NCI-H187 (cell line): ENCODE results near the gene SORBS2.
"Not testable (repeated sequence)": the region's sequence is repeated elsewhere in the genome, so short reads cannot be mapped to it uniquely, and the experiment has no call there.

ENCODE experiments used
- DNase-seq, 2 experiments: peaks; one replicate each; lab custom pipeline; 2025; lab: John Stamatoyannopoulos, UW

The SORBS2 gene

DNA sequence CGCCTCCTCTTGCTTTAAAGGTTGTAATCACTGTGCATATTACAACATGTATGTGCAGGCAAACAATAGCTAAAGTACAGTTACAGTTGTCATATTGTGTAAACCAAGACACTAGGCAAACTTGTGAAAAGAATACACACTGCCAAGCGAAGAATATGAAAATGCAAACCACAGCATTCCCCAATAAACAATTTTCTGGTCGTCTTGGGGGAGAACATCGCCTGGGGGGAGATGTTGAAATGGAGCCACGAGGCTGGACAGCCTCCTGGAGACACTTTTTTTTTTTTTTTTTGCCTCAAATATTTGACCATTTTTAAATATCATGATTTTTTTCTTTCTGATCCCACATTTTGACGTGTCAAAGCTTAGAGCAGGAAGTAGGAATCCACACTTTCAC, 225.0 kb downstream of the SORBS2 start:
- no peak for DNase-seq

DNA sequence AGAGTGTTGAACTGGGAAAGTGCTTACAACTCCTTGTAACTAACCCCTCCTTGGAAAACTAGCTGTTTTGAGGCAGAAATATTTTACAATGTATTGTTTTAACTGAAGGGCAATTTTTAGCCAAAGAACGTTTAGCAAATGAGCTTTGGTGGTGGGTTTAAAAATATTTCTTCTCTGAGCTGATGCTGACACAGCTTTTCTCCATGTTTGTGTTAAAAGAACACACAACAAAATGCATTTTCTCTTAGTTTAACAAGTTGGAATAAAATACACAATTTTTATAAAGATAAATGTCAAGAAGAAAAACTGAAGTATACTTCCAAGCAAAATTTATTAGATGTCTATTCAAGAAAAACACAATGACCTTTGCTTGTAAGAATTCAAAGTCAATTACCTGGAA, 226.8 kb downstream of the SORBS2 start:
- no peak for DNase-seq

DNA sequence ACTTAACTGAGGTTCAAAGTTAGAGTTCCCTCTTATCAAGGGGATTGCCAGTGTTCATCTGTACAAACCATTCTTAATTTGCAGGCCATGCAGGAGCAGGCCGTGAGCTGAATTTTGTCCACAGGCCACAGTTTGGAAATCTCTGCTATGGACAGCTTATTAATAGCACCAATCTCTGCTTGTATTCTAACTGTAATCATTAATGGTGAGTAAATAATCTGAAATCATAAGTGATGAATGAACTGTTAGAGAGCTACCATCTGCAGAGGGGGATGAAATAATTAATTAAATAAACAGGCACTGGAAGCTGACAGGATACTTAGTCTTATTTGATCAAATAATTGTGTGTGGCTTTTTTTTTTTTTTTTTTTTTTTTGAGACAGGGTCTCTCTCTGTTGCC, 228.2 kb downstream of the SORBS2 start:
- DNase-seq = no peak

DNA sequence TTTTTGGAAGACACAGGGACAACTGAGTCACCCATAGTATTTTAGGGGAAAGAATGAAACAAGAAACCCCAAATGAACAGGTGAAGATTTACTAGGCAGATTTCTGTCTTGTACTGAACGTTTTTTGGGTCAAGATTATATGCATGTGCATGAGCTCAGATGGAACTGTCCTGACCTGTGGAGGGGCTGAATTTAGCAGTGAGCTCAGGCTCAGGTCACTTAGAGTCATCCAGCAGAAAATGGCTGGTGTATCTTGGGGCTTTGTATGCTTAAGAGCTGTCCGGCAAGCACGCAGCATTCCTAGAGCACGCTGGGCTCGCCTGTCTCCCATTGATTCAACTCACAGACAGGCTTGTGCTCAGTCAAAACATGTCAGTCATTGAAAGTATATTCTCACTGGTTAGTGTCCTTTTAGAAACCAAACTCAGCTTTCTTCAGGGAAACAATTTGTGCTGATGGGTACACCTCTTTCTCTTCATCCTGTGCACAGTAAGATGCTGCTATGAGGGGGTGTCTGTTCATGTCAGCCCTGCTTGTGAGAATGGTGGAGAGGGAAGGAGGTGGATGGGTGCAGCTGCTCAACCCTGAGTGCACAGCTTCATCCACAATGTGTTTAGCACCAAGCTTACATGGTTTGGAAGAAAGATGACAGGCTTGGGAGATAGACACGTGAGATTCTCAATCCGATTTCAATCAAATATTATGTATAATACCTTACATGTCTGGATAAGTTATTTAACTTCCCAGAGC, 229.2 kb downstream of the SORBS2 start:
- DNase-seq = no peak

DNA sequence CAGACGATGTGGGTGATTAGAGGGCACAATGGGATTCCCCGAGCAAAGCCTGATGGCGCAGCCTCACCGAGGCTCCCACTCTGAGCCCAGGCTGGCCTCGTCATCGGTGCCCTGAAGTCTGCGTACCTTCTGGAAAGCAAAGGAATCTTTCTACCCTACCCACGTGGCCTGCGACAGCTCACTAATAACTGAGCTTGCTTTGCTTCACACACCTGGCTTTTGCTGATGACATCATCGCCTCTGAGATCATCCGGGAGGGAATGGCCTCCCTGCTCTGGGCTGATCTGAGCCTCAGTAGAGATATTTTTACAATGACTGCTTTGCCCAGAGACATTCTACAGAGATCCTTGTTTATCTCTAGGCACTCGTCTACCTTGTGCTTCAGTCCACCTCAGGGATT, 231.3 kb downstream of the SORBS2 start:
- DNase-seq = no peak

DNA sequence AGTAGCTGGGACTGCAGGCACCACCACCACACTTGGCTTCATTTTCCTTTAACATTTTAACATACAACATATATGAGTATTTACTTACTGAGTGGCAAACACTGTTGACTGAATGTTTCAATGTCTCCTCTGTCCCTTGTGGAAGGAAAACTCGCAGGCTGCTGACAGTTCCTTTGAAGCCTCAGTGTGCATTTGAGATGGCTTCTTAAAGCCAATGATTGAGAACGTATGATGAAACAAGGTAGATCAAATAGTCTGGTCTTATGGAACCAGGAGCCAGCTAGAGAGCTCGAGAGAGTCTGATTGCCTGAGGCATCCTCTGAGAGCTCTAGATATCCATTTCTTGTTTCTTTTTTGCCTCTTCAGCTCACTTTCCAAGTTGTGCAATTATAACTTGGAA, 233.7 kb downstream of the SORBS2 start:
- no peak for DNase-seq

DNA sequence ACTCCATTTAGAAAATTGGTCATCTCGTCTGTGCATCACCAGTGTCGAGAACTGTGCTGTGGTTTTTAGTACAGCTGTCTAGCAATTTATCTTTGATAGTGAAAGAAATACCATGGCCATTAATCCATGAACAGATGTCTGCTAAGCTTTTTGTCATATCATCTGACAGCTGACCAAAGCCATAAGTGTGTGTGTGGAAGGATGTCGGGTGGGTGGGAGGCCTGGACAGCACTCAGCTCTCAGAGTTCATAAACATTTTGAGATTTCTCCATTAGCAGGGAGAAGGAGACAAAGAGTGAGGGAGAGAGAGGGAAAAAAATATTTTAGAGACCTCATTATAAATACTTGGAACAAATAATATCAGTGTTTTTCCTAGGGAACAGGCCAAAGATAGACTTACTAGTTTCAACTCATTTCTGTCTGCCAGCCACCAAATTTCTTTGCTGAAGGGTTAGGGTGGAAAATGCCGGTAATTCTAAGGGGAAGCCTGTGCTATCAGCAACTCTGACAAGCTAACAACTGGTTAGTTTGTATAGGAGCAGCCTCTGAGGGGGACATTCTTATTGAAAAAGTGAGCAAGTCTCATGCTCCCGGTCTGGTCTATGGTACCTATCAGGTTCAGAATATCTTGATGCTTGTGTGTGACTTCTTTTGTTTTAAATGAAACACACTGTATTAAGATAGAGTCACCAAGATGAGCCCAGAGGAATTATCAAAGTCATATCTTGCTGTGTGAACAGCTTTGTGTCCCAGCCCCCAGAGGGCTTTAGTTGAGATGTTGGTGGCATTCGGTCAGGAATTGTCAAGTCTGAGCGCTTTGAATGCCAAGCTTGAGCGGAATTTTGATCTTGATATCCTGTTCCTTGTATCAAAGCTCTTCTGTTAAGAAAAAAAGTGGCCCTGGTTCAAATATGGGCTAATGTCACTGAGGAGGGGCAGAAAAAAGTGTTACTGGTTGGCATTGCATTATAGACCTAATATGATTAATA, 234.7 kb downstream of the SORBS2 start:
- no peak for DNase-seq

DNA sequence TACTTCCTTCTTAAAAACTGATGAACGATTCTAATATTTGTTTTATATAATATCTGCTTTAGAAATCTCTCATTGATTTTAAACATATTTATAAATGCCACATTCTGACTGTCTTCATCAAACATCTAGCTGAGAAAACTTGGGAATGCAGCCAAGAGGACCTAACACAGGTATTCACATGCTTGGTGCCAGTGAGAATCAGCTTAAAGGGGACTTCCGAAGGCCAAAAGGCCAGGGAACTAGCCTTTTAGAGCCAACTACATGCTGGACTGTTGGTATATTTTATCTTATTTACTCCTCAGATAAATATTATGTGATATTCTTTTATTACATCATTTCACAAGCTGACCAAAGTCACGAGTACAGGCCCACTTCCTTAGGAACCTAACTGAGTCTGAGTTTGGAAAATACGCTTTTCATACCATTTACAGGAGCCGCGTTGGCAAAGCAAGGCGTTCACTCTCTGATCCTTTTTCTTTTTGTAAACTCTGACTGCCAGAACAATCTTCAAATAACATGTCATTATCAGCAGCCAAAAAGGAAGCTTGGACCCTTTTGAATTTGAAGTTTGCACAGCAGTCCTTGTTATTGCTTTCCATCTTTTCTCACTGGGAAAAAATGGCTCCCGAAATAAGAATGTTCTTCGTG, 235.6 kb downstream of the SORBS2 start:
- no peak for DNase-seq

DNA sequence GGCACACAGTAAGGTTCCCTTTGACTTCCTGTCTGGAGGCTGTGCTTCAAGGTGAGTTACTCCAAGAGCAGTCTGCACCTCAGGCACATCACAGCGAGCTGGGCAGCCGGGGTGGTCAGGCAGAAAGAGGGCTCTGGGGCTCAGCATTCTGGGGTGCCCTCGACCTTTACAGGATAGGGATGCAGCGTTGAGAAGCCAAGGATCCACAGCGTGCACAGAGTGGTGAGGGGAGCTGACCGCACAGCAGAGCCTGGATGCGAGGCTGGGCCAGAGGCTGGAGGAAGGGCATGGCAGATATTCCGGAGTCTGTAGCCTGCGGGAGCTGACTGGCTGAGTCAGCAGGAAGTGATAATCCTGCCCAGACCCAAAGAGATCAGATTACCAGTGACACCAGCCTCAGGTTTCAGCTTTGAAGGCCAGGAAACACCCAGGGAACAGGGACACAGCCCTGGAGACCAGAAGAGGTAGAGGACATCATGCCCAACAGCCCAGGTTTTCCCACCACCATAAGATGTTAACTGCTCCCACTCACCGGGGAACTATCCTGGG, 238.3 kb downstream of the SORBS2 start:
- DNase-seq = no peak

DNA sequence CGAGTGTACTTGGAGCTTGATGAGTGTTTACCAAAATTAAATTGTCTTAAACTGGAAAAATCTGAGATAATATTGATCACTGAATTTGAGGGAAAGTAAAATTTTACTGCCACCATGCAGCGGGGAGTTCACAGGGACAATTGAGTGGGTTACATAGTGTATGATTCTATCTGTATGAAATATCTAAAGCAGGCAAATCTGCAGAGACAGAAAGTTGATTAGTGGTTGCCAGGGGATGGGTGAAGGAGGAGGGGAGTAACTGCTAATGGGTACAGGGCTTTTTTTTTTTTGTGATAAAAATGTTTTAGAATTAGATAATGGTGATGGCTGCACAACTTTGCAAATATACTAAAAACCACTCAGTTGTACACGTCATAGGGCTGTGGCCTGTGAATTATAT, 241.3 kb downstream of the SORBS2 start:
- no peak for DNase-seq

DNA sequence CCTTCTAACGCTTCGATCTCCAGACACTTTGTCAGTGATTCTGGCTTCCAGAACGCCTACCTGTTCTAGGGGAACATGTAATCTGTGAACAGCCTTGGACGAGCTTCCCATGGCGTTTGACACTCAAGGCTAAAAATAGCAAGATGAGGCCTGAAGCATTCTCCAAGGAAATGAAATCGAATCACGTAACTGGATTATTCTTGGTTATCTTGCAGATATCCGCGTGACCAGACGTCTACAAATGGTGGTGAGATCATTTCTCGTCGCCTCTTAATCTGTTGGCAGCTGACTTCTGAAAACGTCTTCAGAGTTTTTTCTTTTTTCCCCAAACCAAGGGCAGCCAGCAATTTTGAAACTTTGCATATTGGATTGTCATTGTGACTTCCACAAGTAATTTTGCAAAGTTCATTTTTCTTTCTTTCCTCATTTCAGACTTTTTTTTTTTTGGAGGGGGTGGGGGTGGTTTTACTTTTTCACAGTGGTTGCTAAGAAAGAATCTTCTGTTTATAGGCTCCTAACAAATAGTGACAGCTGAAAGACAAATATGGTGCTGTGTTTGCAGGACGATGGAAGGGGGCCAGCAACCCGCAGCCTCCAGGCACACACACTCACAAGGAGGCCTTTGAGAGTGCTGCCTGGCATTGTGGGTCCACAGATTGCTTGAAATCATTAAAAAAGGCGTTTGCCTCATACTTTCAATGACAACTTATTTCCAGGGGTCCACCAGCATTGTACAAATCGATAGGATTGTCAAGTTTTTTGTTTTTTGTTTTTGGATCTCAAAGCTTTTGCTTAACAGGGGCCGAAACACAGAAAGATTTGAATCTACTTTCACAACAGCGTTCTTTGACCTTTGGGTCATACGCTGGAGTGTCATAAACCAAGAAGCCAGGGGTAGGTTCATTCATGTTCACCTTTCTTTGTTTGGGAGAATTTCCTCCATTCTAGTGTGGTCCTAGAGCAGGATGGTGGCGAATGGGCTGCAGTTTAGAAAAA, 244.3 kb downstream of the SORBS2 start:
- no peak for DNase-seq

DNA sequence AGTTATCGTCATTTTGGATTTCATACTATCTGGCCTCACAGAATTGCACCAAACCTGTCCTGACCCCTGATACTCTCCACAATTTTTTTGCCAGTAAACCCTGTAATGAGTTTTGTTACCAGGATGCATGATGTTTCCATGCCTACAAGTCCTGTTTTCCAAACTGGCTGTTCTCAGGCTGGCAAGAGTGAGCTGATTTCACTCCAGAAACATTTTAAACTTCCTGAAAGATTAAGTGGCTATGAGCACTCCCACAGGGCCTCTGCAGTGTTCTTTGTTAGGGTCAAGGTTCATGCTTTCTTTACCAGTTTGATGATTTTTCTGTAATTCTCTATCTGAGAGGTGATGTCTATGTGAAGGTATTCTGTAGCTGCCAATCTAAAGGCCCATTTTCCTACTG, 245.0 kb downstream of the SORBS2 start:
- no peak for DNase-seq

DNA sequence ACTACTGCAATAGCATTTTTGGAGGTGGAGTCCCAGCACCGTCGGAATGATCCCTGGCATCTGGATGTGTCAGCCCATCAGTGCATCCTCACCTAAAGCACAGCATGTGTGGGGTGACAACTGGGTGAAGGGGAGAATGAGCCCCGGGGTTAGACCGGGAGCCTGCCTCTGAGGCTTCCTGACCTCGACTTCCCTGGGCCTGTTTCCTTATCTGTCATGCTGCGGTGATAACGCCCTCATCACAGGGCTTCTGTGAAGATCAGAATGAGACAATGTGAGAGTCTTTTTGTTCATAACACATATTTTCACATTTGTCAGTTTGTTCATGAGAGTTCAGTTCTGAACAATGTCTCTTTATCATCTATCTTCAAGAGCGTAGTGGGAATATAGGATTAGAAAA, 245.6 kb downstream of the SORBS2 start:
- no peak for DNase-seq

DNA sequence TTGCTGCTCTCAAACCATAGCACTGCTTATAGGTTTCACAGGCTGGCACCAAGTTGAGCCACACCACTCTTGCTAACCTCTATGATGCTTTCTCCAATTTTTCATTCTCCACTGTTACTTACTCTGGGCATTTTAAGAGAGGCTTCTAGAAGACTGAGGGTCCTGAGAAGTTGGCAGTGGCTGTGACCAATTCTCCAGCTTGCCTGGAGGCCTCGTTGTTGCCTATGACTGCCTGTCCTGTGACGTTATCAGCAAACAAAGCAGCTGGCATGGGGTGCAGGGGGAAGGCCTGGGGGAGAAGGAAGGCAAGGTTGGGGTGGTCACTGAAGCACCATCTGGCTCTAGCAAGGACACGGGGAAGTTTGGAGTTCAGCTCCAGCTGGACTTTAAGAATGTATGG, 246.3 kb downstream of the SORBS2 start:
- DNase-seq = no peak

DNA sequence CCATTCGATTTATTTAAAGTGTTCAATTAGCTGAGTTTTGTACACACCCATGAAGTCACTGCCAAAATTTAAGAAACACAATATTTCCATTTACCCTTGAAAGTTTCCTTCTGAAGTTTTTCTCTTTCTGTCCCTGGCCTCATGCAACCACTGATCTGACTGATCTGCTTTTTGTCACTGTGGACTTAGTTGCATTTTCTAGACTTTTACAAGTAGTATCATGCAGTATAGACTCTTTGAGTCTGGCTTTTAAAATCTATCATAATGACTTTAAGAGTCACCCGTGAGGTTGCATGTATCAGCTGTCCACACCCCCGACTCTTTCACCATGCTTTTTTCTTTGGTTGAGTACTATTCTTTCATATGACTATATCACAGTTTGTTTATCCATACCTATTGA, 247.6 kb downstream of the SORBS2 start:
- no peak for DNase-seq

DNA sequence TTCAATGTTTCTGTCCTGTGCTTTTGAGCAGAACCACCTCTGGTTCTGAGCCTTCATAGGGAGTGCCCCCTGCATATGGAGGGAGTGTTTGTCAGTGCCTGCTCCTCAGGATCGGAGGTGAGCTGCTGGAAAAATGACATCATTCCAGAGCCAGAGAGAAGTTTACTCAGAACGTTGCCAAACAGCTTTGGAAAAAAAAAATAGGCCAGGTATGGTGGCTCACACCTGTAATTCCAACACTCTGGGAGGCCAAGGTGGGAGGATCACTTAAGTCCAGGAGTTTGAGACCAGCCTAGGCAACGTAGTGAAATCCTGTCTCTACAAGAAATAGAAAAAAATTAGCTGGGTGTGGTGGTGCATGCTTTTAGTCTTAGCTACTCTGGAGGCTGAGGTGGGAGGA, 249.5 kb downstream of the SORBS2 start:
- no peak for DNase-seq

DNA sequence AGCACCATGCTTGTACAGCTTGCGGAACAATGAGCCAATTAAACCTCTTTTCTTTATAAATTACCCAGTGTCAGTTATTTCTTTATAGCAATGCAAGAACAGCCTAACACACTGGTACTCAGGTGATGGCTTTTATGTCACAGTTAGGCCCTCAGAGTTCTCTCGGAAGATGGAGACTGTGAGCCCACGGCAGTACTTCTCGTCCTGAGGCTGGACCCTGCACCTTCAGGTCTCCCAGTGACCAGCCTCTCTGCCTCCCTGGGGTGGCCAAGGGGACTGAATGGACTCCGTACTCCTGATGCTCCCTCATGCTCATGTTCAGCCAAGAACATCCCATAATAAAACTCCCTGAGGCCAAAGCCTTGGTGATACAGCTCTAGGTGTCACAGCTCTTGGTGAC, 251.7 kb downstream of the SORBS2 start:
- no peak for DNase-seq

DNA sequence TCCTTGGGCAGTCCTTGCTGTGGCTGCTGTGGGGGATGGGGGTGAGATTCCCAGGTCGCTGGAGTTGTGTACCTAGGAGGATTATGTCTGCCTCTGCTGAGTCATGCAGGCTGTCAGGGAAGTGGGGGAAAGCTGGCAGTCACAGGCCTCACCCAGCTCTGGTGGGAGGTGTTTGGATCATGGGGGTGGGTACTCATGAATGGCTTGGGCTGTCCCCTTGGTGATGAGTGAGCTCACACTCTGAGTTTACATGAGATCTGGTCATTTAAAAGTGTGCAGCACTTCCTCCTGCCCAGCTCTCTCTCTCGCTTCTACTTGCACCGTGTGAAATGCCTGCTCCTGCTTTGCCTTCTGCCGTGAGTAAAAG, 252.1 kb downstream of the SORBS2 start:
- no peak for DNase-seq

DNA sequence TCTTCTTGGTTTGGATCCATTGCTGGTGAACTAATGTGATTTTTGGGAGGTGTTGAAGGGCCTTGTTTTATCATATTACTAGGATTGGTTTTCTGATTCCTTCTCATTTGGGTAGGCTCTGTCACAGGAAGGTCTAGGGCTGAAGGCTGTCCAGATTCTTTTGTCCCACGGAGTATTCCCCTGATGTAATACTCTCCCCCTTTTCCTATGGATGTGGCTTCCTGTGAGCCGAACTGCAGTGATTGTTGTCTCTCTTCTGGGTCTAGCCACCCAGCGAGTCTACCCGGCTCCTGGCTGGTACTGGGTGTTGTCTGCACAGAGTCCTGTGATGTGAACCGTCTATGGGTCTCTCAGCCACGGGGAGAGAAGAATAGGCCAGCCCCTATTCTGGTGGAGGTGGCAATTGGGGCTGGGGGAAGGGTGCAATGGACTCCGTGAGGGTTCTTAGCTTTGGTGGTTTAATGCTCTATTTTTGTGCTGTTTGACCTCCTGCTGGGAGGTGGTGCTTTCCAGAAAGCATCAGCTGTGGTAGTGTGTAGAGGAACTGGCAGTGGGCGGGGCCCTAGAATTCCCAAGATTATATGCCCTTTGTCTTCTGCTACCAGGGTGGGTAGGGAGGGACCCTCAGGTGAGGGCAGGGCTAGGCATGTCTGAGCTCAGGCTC, 252.6 kb downstream of the SORBS2 start:
- DNase-seq = not testable (repeated sequence)

DNA sequence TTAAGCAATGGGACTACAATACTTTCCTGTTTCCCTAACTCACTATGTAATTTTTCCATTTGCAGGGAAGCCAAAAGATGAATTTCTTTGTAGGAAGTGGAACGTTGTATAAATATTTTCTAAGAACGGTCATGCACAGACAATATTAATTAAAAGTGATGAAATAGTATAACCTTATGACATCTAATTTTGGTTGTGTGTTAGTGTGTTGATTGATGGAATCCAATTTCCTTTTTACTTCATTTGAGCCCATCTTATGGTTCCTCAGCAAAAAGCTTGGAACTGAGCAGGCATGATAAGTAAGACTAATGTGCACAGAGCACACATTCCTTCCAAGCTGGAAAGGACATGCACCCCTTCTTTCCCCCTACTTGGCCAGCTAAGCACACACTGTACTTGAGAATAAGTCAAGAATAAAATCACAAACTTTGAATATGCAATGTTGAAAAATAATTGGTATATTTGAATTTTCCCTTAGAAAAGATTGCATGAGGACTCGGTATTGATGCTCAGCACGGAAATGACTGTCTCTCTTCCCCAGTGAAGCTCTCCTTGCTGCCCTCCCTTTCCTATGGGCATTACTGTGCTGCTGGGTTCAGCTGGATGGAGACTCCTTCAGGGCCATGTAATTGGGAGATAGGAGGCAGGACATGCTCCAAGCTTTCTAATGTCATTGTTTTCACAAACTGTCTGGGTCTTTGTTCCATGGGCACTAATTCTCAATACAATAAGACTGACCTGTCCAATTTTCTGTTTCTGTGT, 257.4 kb downstream of the SORBS2 start:
- DNase-seq = no peak
